GM12875 (cell line): ENCODE measurements around the gene PWWP2B.

ENCODE experiments used
- H3K4me3 ChIP-seq: one replicate; pipeline ENCODE4 v1.5.1; 2011; ENCODE audit warnings: low read depth, low read length, control low read depth
- CTCF ChIP-seq: IDR thresholded peaks from 2 replicates; pipeline ENCODE4 v1.5.1; 2011; ENCODE audit warnings: low read depth, mild to moderate bottlenecking, control low read depth, inconsistent platforms, low read length, moderate library complexity, borderline replicate concordance; ENCODE audit not compliant: insufficient read depth

PWWP2B gene

GRCh38 chr10:132455986-132456847 is 59.2 kb downstream of the PWWP2B start:
- no peak overlapping the region for H3K4me3 ChIP-seq
- no peak for TF ChIP-seq CTCF

DNA sequence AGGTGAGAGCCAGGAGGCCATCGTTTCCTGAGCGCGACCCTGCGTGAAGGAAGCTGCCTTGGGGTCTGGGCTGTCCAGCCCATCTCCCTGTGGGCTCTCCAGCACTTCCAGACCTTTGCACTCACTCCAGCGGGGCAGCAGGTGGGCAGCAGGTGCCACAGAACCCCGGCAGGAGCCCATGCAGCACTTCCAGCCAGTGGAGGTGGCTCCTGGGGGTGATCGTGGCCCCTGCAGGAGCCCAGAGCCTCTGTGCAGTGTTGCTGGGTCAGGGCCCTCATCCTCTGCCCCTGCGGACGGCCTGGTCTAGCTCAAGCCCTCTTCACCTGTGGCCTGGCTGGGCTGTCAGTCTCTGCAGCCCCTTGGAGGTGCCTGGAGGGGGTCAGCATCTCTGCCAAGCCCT is 59.9 kb downstream of the PWWP2B start:
- no peak for TF ChIP-seq CTCF

GRCh38 chr10:132457328-132458070 is 60.5 kb downstream of the PWWP2B start:
- TF ChIP-seq CTCF = no peak
- no peak overlapping the region for H3K4me3 ChIP-seq

More for the DNA sequence above, 59.9 kb downstream of the PWWP2B start:
- no peak overlapping the region for H3K4me3 ChIP-seq

GRCh38 chr10:132458071-132458585 is 61.1 kb downstream of the PWWP2B start:
- TF ChIP-seq CTCF = no peak
- no peak overlapping the region for H3K4me3 ChIP-seq

DNA sequence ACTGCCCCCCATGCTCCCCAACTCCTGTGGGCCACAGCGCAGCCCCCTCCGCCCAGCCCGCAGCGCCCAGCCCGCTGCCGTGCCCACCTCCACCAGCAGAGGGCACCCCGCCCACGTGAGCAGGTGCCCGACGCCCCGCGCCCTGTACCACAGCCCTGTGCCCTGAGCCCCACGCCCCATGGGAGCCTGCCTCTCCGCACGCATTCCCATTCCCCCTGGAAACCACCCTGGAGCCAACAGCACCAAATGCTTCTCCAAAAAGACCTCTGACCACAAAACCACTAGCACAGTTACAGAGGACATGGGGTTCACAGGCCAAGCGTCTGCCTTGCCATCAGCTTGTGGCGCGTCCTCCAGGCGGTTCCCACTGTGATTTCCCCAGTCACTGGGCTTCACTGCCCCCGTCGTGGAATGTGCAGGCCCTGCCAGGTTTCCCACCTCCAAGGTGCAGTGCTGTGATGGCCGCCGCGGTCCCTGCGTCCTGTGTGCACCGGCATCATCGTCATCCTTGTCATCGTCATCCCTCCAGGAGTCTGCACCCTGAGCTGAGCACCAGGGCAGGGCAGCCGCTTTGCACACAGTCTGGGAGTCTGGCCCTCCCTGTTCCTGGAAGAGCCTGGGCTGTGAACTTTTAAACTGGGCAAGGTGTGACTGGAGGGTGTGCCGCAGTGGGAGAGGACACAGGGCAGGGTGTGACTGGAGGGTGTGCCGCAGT is 61.7 kb downstream of the PWWP2B start:
- no peak overlapping the region for H3K4me3 ChIP-seq
- TF ChIP-seq CTCF = peak; percentile 97

- H3K4me3 ChIP-seq = no peak overlapping the region
- no peak for TF ChIP-seq CTCF
Observed at GRCh38 chr10:132459301-132460003, 62.5 kb downstream of the PWWP2B start.
